Erythroblast (primary cell): ENCODE results near the gene PNMT.

Experiments
- GATA1 ChIP-seq: IDR thresholded peaks from 2 replicates; pipeline ENCODE4 v1.6.1; 2011; ENCODE audit warnings: low read depth, mild to moderate bottlenecking, control low read depth, low read length, moderate library complexity
- POLR2A ChIP-seq: IDR thresholded peaks from 2 replicates; pipeline ENCODE4 v1.6.1; 2011; ENCODE audit warnings: mild to moderate bottlenecking, low read length

GRCh38 chr17:39629494-39629880 lies 38.8 kb upstream of the PNMT start:
- TF ChIP-seq POLR2A (no peak), GATA1 (no peak)
